ENCODE results near the gene RBPMS2.

DNA sequence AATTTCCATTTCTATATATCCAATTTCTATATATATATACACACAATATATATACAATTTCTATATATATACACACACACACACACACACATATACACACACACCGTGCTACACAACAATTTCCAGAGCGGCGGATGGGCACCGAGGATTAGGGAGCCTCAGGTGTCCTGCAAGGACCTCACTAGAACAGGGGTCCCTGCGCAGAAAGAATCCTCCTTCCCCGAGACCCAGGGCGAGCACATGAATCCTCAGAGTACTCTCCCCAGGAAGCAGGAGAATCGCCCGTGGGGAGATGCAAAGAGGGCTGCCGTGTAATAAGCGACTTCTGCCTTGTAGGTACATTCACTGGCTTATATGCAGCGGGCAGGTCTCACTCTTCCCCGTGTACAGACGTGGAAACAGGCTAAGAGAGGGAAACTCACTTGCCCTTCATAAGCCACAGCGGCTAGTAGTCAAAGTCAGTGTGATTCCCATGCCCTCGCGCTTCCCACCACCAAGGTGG is 49.6 kb upstream of the RBPMS2 start:
- TF ChIP-seq, protein P1, sequence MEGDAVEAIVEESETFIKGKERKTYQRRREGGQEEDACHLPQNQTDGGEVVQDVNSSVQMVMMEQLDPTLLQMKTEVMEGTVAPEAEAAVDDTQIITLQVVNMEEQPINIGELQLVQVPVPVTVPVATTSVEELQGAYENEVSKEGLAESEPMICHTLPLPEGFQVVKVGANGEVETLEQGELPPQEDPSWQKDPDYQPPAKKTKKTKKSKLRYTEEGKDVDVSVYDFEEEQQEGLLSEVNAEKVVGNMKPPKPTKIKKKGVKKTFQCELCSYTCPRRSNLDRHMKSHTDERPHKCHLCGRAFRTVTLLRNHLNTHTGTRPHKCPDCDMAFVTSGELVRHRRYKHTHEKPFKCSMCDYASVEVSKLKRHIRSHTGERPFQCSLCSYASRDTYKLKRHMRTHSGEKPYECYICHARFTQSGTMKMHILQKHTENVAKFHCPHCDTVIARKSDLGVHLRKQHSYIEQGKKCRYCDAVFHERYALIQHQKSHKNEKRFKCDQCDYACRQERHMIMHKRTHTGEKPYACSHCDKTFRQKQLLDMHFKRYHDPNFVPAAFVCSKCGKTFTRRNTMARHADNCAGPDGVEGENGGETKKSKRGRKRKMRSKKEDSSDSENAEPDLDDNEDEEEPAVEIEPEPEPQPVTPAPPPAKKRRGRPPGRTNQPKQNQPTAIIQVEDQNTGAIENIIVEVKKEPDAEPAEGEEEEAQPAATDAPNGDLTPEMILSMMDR (IDR thresholded peaks at IDR 0.05), result no peak
- TF ChIP-seq POLR2A (IDR thresholded peaks at IDR 0.05) (no peak), EP300 (IDR thresholded peaks at IDR 0.05) (no peak)
